Neural cell (in vitro differentiated cells): ENCODE results near the gene LRFN5.

Source experiments
- CTCF ChIP-seq: fragments of 450-650 bp; IDR thresholded peaks from 2 replicates; pipeline ENCODE4 v1.5.1; 2014; ENCODE audit warnings: antibody characterized with exemption, mild to moderate bottlenecking, moderate library complexity; ENCODE audit not compliant: poor library complexity, severe bottlenecking
- EP300 ChIP-seq: fragments of 450-650 bp; conservative IDR thresholded peaks from 2 replicates; pipeline ENCODE4 v1.6.1; 2014; ENCODE audit warnings: antibody characterized with exemption, mild to moderate bottlenecking, moderate library complexity; ENCODE audit not compliant: poor library complexity, severe bottlenecking
- EZH2 ChIP-seq: fragments of 200-600, 300-800 bp; shearing (Covaris generic), sonication (generic); IDR thresholded peaks from 2 replicates; pipeline ENCODE4 v1.6.1; 2014; ENCODE audit warnings: antibody characterized with exemption, low read length, borderline replicate concordance, mild to moderate bottlenecking; ENCODE audit not compliant: insufficient read depth, poor library complexity, severe bottlenecking
- MXI1 ChIP-seq: fragments of 450-650 bp; conservative IDR thresholded peaks from 2 replicates; pipeline ENCODE4 v1.6.1; 2014; ENCODE audit warnings: antibody characterized with exemption, mild to moderate bottlenecking; ENCODE audit not compliant: poor library complexity, severe bottlenecking
- POLR2AphosphoS5 ChIP-seq: IDR thresholded peaks from 2 replicates; pipeline ENCODE4 v1.6.1; 2012
- RAD21 ChIP-seq: fragments of 450-650 bp; conservative IDR thresholded peaks from 2 replicates; pipeline ENCODE4 v1.6.1; 2014; ENCODE audit warnings: antibody characterized with exemption, mild to moderate bottlenecking, moderate library complexity
- REST ChIP-seq: IDR thresholded peaks from 2 replicates; pipeline ENCODE4 v1.6.1; 2012; ENCODE audit warnings: borderline replicate concordance
- SMC3 ChIP-seq: fragments of 450-650 bp; conservative IDR thresholded peaks from 2 replicates; pipeline ENCODE4 v1.6.1; 2014; ENCODE audit warnings: antibody characterized with exemption, mild to moderate bottlenecking, moderate library complexity; ENCODE audit not compliant: poor library complexity
- TAF1 ChIP-seq: IDR thresholded peaks from 2 replicates; pipeline ENCODE4 v1.6.1; 2012; ENCODE audit warnings: low read depth

GRCh38 chr14:41950428-41951151 lies 343.9 kb downstream of the LRFN5 start:
- TF ChIP-seq CTCF (no peak), RAD21 (no peak), EZH2 (no peak), EP300 (no peak), REST (no peak), TAF1 (no peak), POLR2AphosphoS5 (no peak), SMC3 (no peak), MXI1 (no peak)
